ENCODE results near the gene LDLRAD3. TPM values are rescaled to one million over a fixed set of nuclear protein-coding genes. Genes with fewer than 3 reads are reported as not detected.

Gene LDLRAD3
- total and polyA plus RNA-seq, 10 donors: 1.5 to 9.6 (median 8.1) TPM

DNA sequence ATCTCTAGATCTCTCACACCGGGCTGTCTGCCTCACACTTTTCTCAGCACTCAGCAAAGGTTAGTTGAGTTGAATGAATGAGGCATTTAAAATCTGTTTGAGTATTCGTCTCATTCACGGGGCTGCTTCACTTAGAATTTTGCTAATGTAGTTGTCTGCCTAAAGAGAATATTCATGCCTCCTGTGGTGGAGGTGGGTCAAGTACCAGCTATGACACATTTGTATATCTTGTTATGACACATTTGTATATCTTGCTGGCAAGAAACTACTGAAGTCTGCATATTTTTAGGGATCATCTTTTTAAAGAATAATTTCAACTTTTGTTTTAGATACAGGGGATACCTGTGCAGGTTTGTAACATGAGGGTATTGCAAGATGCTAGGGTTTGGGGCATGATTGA, 43.1 kb downstream of the LDLRAD3 start:
- WGBS, 5 donors: 65 to 89% (median 78%) methylated on average over 3 of the region's 3 CpGs
- intact Hi-C loops (cut with DNase I; ENCODE audit: low total_unique reads): no loop called here
- no peak for DNase-seq

GRCh38 chr11:35990170-35990569, 46.3 kb downstream of the LDLRAD3 start:
- Histone ChIP-seq H3K4me1 (no peaks in the 10 kb centered on the region), H3K9me3 (peaks cover 0 to 9% (median 0%) of the 10 kb centered on the region in 8 donors), H3K36me3 (no peaks in the 10 kb centered on the region), H3K4me3 (no peak overlapping the region), H3K27me3 (replicated peaks in 1 of 7) (peaks cover 0 to 8% (median 0%) of the 10 kb centered on the region in 7 donors), H3K27ac (no peak overlapping the region)
- WGBS, 5 donors: 81 to 93% (median 90%) methylated on average over 2 of the region's 2 CpGs
- DNase-seq: no peak
- TF ChIP-seq, protein P1, sequence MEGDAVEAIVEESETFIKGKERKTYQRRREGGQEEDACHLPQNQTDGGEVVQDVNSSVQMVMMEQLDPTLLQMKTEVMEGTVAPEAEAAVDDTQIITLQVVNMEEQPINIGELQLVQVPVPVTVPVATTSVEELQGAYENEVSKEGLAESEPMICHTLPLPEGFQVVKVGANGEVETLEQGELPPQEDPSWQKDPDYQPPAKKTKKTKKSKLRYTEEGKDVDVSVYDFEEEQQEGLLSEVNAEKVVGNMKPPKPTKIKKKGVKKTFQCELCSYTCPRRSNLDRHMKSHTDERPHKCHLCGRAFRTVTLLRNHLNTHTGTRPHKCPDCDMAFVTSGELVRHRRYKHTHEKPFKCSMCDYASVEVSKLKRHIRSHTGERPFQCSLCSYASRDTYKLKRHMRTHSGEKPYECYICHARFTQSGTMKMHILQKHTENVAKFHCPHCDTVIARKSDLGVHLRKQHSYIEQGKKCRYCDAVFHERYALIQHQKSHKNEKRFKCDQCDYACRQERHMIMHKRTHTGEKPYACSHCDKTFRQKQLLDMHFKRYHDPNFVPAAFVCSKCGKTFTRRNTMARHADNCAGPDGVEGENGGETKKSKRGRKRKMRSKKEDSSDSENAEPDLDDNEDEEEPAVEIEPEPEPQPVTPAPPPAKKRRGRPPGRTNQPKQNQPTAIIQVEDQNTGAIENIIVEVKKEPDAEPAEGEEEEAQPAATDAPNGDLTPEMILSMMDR (IDR thresholded peaks at IDR 0.05 in 8 of 11, conservative IDR thresholded peaks at IDR 0.05 in 3 of 11): no peak
- TF ChIP-seq POLR2AphosphoS5 (IDR thresholded peaks at IDR 0.05) (no peak), POLR2A (IDR thresholded peaks at IDR 0.05) (no peak)
- intact Hi-C loops (cut with DNase I; ENCODE audit: low total_unique reads): no loop called here

More for the DNA sequence above, 43.1 kb downstream of the LDLRAD3 start:
- H3K4me1 ChIP-seq: peaks cover 0 to 6% (median 0%) of the 10 kb centered on the region in 6 donors
- H3K4me3 ChIP-seq: no peak overlapping the region
- no peaks in the 10 kb centered on the region for H3K36me3 ChIP-seq
- no peak overlapping the region for H3K27ac ChIP-seq
- no peaks in the 10 kb centered on the region for H3K27me3 ChIP-seq (replicated peaks in 1 of 7)
- H3K9me3 ChIP-seq: peaks cover 0 to 3% (median 0%) of the 10 kb centered on the region in 8 donors
- TF ChIP-seq, protein P1 (IDR thresholded peaks at IDR 0.05 in 8 of 11, conservative IDR thresholded peaks at IDR 0.05 in 3 of 11): no peak
- TF ChIP-seq POLR2A (IDR thresholded peaks at IDR 0.05): no peak
- no peak for TF ChIP-seq POLR2AphosphoS5 (IDR thresholded peaks at IDR 0.05)

GRCh38 chr11:35990816-35991215, 47.0 kb downstream of the LDLRAD3 start:
- 79 to 91% (median 88%) methylated on average over 3 of the region's 3 CpGs for WGBS, 5 donors

DNA sequence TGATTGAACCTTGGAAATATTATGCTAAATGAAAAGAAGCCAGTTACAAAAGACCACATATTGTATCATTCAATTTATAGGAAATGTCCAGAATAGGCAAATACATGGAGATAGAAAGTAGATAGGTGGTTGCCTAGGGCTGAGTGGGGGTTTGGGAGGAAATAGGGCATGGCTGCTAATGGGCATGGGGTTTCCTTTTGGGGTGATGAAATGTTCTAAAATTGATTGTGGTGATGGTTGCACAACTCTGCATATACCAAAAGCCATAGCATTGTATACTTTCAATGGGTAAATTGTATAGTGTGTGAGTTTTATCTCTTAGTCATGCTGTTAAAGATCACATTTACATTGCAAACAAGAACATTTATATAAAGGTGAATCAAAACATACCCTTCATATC, 48.7 kb downstream of the LDLRAD3 start:
- Histone ChIP-seq H3K36me3 (no peaks in the 10 kb centered on the region), H3K4me3 (no peak overlapping the region), H3K27ac (no peak overlapping the region), H3K9me3 (peaks cover 0 to 7% (median 0%) of the 10 kb centered on the region in 8 donors), H3K27me3 (replicated peaks in 1 of 7) (peaks cover 0 to 8% (median 0%) of the 10 kb centered on the region in 7 donors), H3K4me1 (no peaks in the 10 kb centered on the region)
- DNase-seq: no peak
- intact Hi-C loops (cut with DNase I; ENCODE audit: low total_unique reads): no loop called here
- TF ChIP-seq, protein P1 (IDR thresholded peaks at IDR 0.05 in 8 of 11, conservative IDR thresholded peaks at IDR 0.05 in 3 of 11): no peak
- TF ChIP-seq POLR2A (IDR thresholded peaks at IDR 0.05): no peak
- no peak for TF ChIP-seq POLR2AphosphoS5 (IDR thresholded peaks at IDR 0.05)

More at GRCh38 chr11:35990816-35991215, 47.0 kb downstream of the LDLRAD3 start:
- peaks cover 0 to 7% (median 0%) of the 10 kb centered on the region in 8 donors for H3K9me3 ChIP-seq
- intact Hi-C loops (cut with DNase I; ENCODE audit: low total_unique reads): no loop called here
- H3K36me3 ChIP-seq: no peaks in the 10 kb centered on the region
- H3K27ac ChIP-seq: no peak overlapping the region
- no peaks in the 10 kb centered on the region for H3K4me1 ChIP-seq
- TF ChIP-seq, protein P1 (IDR thresholded peaks at IDR 0.05 in 8 of 11, conservative IDR thresholded peaks at IDR 0.05 in 3 of 11): no peak
- no peak for TF ChIP-seq POLR2A (IDR thresholded peaks at IDR 0.05)
- no peak for TF ChIP-seq POLR2AphosphoS5 (IDR thresholded peaks at IDR 0.05)
- DNase-seq: no peak
- H3K27me3 ChIP-seq (replicated peaks in 1 of 7): peaks cover 0 to 8% (median 0%) of the 10 kb centered on the region in 7 donors
- H3K4me3 ChIP-seq: no peak overlapping the region

Measured in spleen (tissue), 11 donors.